NOMO-1 treated with DMSO at 0.1 percent for 48 hours (cell line): ENCODE data around the gene CTNNA3.

ENCODE experiments used
- DNase-seq: peaks from one replicate; lab custom pipeline; 2025; ENCODE audit not compliant: unreplicated experiment; lab: John Stamatoyannopoulos, UW

CTNNA3 gene

DNA sequence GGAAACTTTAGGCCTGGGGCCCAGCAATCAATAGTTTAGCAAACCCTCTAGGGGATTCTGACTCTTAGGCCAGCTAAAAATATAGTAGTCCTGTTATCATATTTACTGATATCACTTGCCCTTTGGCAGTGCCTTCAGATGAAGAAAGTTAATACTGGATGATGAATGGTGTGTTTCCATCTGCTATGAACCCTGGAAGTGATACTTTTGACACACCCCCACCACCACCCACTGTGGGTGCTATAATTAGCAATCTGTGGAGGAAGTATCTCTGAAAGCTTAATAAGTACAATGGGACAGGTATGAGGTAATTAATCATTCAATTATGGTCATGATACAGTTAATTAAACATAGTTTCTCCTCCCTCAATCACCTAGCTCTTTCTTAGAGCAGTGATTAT, 860.6 kb downstream of the CTNNA3 start:
- no peak for DNase-seq

GRCh38 chr10:66834802-66835201, 861.2 kb downstream of the CTNNA3 start:
- no peak for DNase-seq

DNA sequence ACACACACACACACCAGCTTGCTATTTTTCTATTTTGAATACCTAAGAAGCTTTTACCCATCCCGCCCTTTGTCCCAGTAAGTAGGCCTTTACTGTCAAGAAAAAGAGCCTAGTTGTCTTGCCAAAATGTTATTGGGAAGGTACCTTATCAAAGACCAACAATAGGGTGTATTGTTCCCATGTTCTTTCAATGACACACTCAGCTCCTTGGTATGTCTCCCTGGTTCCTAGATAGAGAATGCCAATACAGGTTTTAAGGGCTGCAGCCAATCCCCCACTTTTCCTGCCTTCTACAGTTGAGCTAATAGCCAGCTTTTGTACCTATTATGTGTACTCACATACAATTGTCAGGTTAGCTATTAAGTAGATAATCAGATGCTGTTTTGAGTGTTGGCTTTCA, 862.1 kb downstream of the CTNNA3 start:
- no peak for DNase-seq

DNA sequence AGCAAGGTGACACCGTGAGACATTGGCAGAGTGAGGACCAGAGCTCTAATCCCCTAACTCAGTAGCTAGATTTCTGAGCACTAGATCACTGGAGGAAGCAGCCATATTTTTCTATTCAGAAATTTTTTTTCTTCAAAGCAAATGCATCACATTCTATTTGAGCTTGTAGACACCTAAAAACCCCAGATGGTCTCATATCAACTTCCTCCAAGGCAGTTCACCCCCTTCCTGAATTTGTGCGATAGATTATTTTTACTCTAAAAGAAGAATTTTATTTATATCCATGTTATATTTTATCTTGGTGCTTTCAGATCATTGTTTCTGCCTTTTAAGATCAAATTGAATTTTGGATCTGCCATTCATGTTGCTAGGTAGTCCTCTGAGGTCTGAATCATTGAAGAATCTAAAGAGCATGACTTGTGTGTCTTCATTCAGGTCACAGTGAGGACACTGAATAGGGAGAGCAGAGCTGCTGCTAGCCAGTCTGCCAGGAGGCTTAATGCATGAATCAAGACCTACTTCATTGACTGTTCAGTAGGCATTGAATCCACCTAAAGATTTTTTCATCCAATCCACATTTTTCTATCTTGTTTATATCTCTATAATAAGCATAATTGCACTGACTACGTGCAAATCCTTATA, 863.1 kb downstream of the CTNNA3 start:
- no peak for DNase-seq

- DNase-seq = no peak
These were observed 867.0 kb downstream of the CTNNA3 start for GRCh38 chr10:66828957-66829356.

DNA sequence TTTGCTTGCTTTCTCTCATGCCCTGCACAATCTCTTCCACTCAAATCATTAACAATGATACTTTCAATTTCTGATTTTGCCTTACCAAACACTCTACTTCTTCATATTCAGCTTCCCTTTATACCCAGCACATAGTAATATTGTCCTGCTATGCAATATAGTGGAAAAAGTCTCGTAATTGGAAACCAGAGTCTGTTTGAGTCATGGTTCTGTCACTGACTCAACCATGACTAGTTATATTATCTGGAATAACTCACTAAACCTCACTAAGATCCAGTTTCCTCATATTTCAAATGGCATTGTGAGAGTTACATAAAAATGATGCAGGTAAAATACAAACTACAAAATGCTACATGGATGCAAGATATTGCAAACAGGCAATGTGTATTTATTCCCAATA, 868.6 kb downstream of the CTNNA3 start:
- no peak for DNase-seq

DNA sequence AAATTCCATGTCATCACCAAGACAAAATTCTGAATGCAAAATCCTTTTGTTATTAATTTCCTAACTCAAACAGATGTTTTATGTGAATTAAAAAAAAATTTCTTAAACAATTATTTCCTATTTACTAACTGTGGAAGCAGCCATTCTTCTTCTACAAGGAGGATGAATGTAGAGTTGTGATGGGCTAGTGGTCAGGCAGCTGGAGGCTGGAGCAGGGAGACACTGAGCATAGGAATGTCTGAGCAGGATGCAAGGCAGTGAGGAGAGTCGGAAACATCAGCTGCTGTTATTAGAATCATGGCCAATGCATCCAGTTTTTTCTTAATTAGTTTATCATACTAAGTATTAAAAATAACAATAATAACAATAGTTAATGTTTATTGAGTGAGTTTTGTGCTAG, 872.7 kb downstream of the CTNNA3 start:
- DNase-seq = no peak

DNA sequence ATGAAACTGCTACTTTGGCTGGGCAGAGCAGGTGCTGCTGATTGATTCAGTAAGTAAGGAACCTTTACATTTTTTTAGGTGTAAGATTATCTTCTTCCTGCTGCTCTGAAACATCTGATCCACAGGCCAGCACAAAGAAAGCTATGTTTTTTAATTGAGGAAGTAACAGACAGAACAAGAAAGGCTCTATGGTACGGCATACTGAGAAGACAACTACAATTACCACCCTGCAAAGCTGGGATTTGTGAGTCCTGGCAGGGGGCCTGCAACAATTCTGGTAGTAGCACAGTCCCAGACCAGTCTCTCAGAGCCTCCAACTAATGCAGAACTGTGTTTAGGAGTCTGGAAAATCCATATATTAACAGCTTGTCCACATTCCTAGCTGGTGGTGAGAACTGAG, 873.2 kb downstream of the CTNNA3 start:
- DNase-seq = no peak

DNA sequence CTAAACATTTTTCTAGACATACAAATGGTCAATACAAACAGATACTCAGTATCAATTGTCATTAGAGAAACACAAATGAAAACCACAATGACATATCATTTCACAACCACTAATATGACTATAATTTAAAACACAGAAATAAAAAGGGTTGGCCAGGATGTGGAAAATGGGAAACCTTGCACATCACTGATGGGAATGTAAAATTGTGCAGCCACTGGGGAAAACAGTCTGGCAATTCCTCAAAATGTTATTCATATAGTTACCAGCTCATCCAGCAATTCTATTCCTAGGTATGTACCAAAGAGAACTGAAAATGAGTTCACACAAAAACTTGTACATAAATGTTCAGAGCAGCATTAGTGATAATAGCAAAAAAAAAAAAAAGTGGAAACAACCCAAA, 876.3 kb downstream of the CTNNA3 start:
- DNase-seq = no peak

GRCh38 chr10:66813122-66813521, 882.9 kb downstream of the CTNNA3 start:
- DNase-seq = no peak

DNA sequence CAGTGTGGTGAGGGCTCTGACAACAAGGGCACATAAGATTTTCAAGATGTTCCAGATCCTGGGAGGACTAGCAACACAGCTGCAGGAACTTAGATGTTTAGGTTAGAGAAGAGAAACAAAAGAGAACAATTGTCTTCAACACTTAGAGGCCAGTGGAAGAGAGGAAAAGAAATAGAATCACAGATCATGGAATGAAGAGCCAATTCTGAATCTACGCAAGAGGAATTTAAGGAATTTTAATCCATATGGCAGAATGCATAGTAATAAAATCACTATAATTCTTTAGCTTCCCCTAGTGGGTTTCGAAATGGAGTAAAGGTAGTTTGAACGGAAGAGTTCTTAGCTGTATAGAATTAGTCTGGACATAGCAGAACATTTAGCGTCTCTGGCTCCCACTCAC, 884.8 kb downstream of the CTNNA3 start:
- DNase-seq = no peak

- no peak for DNase-seq
These were observed 886.6 kb downstream of the CTNNA3 start for GRCh38 chr10:66809402-66809801.

GRCh38 chr10:66805612-66806011, 890.4 kb downstream of the CTNNA3 start:
- no peak for DNase-seq

DNA sequence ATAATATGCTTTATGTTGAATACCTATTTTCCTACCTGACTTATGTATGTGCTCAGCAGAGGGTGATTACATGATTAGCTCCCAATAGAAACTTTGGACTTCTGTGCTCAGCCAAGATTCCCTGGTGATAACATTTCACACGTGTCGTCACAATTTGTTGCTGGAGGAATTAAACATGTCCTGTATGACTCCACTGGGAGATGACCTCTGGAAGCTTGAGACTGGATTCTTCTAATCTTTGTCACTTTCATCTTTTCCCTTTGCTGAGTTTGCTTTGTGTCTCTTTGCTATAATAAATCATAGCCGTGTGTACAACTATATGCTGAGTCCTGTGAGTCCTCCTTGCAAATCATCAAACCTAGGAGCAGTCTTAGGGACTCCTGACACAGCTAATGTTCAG, 891.0 kb downstream of the CTNNA3 start:
- no peak for DNase-seq

DNA sequence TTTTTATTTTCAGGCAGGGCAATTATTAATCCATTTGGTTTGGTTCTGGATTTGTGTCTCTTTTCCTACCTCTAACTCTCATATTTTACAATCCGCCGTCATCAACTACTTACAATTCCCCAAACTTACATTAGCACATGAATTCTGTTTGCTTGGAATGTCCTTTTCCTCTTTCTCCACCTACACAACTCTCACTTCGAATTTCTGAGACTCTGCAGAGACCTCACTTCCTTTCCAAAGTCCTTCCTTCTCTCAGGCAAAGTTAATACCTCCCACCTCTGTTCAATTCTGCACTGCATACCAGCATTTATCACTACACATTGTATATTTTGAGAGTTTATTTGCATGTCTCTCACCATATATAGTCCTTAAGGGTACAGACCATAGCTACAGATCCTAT, 892.8 kb downstream of the CTNNA3 start:
- no peak for DNase-seq

GRCh38 chr10:66799474-66799873, 896.5 kb downstream of the CTNNA3 start:
- DNase-seq = no peak

- DNase-seq = no peak
These were observed 900.1 kb downstream of the CTNNA3 start for GRCh38 chr10:66795866-66796265.

DNA sequence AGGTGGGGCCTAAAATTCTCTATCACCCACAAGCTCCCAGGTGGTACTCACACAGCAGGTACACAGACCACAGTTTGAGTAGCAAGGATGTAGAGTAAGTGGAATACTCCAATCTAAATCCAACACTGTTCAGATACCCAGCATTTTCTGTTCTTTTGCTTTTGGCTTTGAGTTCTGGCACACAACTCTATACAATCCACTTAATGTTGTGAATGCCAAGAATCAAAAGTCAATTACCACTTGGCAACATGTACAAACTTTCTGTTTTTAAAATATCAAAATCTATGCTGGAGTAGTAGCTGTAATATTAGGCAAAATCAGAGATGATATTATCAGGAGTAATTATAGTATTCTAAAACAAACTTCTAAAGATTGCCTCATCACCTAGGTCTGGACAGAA, 903.6 kb downstream of the CTNNA3 start:
- DNase-seq = no peak

DNA sequence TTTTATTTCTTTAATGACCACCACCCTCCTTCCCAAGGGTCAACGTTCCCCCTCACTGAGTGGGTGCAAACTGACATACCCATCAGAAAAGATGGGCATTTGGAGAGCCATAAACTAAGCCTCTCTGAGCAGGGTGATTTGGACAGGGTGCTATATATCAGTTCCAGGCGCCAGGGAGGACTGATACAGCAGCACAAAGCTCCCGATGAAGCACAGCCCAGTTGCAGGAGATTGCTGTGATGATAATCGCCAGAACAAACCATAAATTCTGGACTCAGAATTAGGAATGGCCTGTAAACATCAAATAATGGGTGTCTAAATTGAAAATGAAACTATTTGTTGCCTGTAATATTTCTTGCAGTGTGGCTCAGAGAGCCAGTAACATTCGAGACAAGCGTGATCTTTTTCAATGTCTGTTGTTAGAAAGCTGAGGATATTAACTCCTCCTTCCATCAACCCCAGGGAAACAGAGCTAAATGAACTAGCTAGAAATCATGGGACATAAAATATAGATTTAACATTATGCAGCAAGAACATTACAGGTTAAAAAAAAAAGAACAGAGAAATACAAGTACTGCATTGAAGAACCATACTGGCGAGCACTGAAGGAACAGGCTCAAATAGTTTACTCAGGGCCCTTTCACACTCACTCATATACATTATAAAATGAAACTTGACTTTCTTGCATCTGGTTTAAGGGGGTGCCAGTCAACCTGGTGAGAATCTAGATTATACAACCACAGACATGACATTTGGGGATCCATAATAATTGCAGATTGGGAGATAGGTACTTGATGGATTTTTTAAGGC, 907.6 kb downstream of the CTNNA3 start:
- DNase-seq = no peak

DNA sequence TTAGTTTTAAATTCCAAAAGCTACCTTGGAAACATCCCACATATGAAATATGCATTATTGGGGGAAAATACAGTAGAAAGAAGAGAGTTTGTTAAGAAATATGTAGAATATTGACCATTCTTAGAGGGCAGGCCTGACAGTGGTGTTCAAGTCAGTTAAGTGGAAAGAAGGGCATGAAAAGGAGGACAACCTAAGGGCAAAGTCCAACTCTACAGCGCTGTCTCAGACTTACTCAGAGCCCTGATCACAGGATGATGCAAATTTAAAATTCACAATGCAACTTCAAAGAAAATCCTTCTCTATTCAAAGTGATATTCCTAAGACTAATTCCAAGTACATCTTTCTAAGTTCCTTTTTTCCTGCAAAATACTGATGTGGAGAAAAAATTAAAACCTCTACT, 909.3 kb downstream of the CTNNA3 start:
- no peak for DNase-seq

- no peak for DNase-seq
These were observed 911.2 kb downstream of the CTNNA3 start for GRCh38 chr10:66784770-66785169.

DNA sequence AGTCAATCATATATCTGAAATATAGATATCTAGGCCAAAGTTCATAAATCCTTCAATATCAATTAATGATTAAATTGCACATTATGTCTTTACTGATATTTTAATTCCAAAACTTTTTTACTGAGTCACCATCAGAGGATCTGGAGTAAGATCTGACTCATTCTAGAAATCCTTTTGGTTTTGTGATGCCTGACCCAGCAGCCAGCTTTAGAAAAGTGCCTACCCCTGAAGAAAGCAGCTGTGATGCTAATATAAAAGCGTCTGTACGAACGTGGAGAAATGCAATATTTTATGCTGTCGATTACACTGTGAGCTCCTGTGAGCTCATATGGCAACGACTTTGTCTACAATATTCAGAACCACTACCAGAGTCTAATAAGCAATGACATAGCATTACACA, 912.7 kb downstream of the CTNNA3 start:
- DNase-seq = no peak

DNA sequence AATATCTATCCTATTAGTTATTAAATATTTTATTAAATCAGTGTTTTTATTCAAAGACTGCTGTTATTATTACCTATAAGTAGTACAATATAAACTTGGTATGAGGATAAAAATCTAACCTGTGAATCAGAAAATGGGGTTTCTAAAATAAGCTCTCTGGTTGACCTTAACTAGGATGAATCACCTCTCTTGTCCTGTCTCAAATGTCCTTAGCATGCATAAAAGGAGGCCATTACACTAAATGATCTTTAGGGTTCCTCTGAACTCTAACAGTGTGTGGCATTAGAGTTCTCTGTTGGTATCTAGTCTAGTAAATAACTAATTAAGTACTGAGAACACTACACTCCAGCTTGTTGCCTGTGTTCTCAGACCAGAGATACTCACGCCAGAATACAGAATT, 913.2 kb downstream of the CTNNA3 start:
- DNase-seq = no peak
